ENCODE measurements around the gene COQ6. TPM values are rescaled to one million over a fixed set of nuclear protein-coding genes. Genes with fewer than 3 reads are reported as not detected.
"Not testable (repeated sequence)": the region's sequence is repeated elsewhere in the genome, so short reads cannot be mapped to it uniquely, and the experiment has no call there.

Gene COQ6
- total and polyA plus RNA-seq, 8 donors = 17.8 to 38.0 (median 31.2) TPM

DNA sequence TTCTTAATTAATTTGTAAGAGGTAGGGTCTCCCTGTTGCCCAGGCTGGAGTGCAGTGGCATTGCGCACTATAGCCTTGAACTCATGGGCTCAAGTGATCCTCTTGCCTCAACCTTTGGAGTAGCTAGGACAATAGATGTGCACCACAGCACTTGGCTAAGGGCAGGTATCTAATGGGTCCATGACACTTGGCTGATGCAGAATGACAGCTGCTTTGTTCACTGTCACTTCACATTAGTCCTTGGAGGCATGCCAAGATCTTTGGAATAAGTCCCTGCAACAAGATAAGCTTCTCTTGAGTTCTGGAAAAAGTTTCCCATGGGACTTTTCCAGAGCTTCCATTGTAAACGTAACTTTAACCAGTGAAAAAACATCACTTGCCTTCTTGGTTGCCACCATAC, 23.4 kb downstream of the COQ6 start:
- TF ChIP-seq, protein P1, sequence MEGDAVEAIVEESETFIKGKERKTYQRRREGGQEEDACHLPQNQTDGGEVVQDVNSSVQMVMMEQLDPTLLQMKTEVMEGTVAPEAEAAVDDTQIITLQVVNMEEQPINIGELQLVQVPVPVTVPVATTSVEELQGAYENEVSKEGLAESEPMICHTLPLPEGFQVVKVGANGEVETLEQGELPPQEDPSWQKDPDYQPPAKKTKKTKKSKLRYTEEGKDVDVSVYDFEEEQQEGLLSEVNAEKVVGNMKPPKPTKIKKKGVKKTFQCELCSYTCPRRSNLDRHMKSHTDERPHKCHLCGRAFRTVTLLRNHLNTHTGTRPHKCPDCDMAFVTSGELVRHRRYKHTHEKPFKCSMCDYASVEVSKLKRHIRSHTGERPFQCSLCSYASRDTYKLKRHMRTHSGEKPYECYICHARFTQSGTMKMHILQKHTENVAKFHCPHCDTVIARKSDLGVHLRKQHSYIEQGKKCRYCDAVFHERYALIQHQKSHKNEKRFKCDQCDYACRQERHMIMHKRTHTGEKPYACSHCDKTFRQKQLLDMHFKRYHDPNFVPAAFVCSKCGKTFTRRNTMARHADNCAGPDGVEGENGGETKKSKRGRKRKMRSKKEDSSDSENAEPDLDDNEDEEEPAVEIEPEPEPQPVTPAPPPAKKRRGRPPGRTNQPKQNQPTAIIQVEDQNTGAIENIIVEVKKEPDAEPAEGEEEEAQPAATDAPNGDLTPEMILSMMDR (IDR thresholded peaks at IDR 0.05) = no peak
- H3K36me3 ChIP-seq = peaks cover 0 to 74% of the 10 kb centered on the region in 2 donors
- no peak overlapping the region for H3K4me3 ChIP-seq
- H3K27me3 ChIP-seq = no peaks in the 10 kb centered on the region
- no peak overlapping the region for H3K27ac ChIP-seq
- no peaks in the 10 kb centered on the region for H3K9me3 ChIP-seq
- intact Hi-C loops (cut with DNase I) = no loop called here
- no peaks in the 10 kb centered on the region for H3K4me1 ChIP-seq
- DNase-seq (no peak), ATAC-seq (no peak)

- no peak for DNase-seq
- Histone ChIP-seq H3K4me1 (no peaks in the 10 kb centered on the region), H3K36me3 (peaks cover 0 to 48% of the 10 kb centered on the region in 2 donors), H3K9me3 (no peaks in the 10 kb centered on the region), H3K27me3 (no peaks in the 10 kb centered on the region), H3K27ac (no peak overlapping the region), H3K4me3 (no peak overlapping the region)
- ATAC-seq = no peak
- intact Hi-C loops (cut with DNase I) = no loop called here
- TF ChIP-seq, protein P1 (IDR thresholded peaks at IDR 0.05) = no peak
Observed at GRCh38 chr14:73976125-73976524, 26.0 kb downstream of the COQ6 start.

DNA sequence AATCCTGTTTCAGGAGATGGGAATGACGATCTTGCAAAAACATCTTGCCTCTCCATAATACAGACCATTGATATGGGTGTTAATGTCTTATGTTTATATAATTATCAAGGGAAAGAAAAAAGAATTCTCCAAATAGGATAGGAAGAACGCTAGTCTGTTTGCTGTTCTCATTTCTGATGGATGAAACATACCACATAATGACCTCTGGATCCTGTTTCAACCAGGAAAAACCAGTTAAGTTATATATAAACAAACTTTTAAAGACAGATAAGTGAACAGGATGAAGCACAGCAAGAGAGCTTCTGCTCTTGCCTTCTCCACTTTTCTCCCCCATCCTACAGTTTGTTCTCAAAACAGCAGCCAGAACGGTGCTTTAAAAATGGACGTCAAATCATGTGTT, 27.8 kb downstream of the COQ6 start:
- H3K36me3 ChIP-seq = peaks cover 0 to 49% of the 10 kb centered on the region in 2 donors
- TF ChIP-seq, protein P1 (IDR thresholded peaks at IDR 0.05) = no peak

DNA sequence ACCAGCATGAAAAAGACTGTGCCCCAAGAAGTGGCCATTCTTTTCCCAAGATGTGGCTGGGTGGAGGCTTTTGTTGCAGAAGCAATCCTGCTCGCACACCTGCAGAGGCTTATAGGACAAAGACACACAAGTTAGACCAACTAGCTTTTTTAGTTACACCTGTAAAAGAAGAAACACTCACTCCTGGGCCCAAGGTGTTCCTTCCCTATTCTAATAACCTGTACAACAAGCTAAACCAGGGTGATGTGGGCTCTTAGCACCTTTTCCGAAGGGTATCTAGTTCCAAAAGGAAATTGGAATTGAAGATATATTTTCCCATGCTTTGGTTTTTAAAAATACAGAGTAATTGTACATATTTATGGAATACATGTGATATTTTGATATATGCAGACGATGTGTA, 38.0 kb downstream of the COQ6 start:
- Histone ChIP-seq H3K27me3 (no peaks in the 10 kb centered on the region), H3K4me3 (no peak overlapping the region), H3K27ac (no peak overlapping the region), H3K9me3 (no peaks in the 10 kb centered on the region), H3K36me3 (peaks cover 0 to 37% of the 10 kb centered on the region in 2 donors), H3K4me1 (no peaks in the 10 kb centered on the region)
- intact Hi-C loops (cut with DNase I) = no loop called here
- no peak for DNase-seq
- TF ChIP-seq, protein P1 (IDR thresholded peaks at IDR 0.05) = no peak
- ATAC-seq = no peak

More for the DNA sequence above, 27.8 kb downstream of the COQ6 start:
- Histone ChIP-seq H3K4me3 (no peak overlapping the region), H3K9me3 (no peaks in the 10 kb centered on the region), H3K27ac (no peak overlapping the region), H3K4me1 (no peaks in the 10 kb centered on the region), H3K27me3 (no peaks in the 10 kb centered on the region)
- ATAC-seq (no peak), DNase-seq (no peak)
- intact Hi-C loops (cut with DNase I) = no loop called here

DNA sequence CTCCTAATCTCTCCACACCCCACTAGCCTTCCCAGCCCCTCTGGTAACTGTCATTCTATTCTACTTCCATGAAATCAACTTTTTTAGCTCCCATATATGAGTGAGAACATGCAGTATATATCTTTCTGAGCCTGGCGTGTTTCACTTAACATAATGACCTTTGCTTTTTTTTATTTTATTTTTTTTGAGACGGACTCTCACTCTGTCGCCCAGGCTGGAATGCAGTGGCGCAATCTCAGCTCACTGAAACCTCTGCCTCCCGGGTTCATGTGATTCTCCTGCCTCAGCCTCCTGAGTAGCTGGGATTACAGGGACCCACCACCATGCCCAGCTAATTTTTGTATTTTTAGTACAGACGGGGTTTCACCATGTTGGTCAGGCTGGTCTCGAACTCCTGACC, 38.6 kb downstream of the COQ6 start:
- not testable (repeated sequence) for H3K27ac ChIP-seq, DNase-seq, H3K4me1 ChIP-seq

GRCh38 chr14:73991092-73991491, 41.0 kb downstream of the COQ6 start:
- DNase-seq (no peak), ATAC-seq (no peak)
- no peaks in the 10 kb centered on the region for H3K27me3 ChIP-seq
- intact Hi-C loops (cut with DNase I) = no loop called here
- TF ChIP-seq, protein P1 (IDR thresholded peaks at IDR 0.05) = no peak
- H3K4me3 ChIP-seq = no peak overlapping the region
- no peaks in the 10 kb centered on the region for H3K9me3 ChIP-seq
- no peak overlapping the region for H3K27ac ChIP-seq
- H3K4me1 ChIP-seq = no peaks in the 10 kb centered on the region
- H3K36me3 ChIP-seq = peaks cover 0 to 26% of the 10 kb centered on the region in 2 donors

More for the DNA sequence above, 38.6 kb downstream of the COQ6 start:
- H3K36me3 ChIP-seq = peaks cover 0 to 35% of the 10 kb centered on the region in 2 donors
- H3K4me3 ChIP-seq; ATAC-seq; H3K9me3 ChIP-seq; intact Hi-C loops (cut with DNase I); H3K27me3 ChIP-seq: not testable (repeated sequence)

DNA sequence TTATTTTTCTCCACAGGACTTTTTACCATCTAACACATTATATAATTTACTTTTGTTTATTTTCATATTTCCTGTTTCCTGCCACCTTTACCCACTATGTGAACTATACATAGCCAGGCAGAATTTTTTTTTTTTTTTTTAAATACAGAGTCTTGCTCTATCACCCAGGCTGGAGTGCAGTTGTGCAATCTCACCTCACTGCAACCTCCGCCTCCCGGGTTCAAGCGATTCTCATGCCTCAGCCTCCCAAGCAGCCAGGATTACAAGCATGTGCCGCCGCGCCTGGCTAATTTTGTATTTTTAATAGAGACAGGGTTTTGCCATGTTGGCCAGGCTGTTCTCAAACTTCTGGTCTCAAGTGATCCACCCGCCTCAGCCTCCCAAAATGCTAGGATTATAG, 44.8 kb downstream of the COQ6 start:
- intact Hi-C loops (cut with DNase I); H3K4me3 ChIP-seq; DNase-seq; H3K27me3 ChIP-seq; H3K4me1 ChIP-seq; ATAC-seq; H3K27ac ChIP-seq; H3K9me3 ChIP-seq: not testable (repeated sequence)
- H3K36me3 ChIP-seq = peaks cover 0 to 16% of the 10 kb centered on the region in 2 donors
